ENCODE results near the gene MANEAL.

DNA sequence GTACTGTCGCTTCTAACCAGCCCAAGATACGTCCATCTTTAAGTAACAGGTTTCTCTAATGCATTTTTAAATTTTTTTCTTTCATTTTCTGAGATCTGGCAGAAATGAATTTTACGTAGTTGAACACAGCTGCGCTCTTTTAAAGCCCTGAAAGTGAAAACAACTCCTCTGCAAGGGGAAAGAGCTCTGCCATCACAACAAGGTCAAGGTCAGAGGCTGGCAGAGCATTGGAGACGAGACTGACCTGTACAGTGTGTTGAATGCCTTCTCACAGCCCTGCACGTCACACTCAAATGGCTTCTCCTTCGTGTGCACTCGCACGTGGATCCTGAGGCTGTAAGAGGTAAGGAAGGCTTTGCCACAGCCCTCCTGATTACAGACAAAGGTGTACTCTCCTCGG, 46.0 kb downstream of the MANEAL start:
- TF ChIP-seq CTCF (IDR thresholded peaks at IDR 0.05) = no peak
- TF ChIP-seq ZFX (IDR thresholded peaks at IDR 0.05; ENCODE audit: borderline replicate concordance) = no peak

All from 22Rv1 (cell line).